Neural progenitor cell (in vitro differentiated cells): ENCODE data around the gene UMAD1.

Experiments used
- EZH2 ChIP-seq: fragments of 200-600 bp; sonication (generic); IDR thresholded peaks from 2 replicates; pipeline ENCODE4 v1.6.1; 2017; ENCODE audit warnings: antibody characterized with exemption, mild to moderate bottlenecking, moderate library complexity
- EZH2phosphoT487 ChIP-seq: fragments of 200-600 bp; sonication (generic); IDR thresholded peaks from 2 replicates; pipeline ENCODE4 v1.6.1; 2017; ENCODE audit warnings: antibody characterized with exemption
- TF ChIP-seq, protein P1 (sequence below): fragments of 200-600 bp; sonication (generic); IDR thresholded peaks from 2 replicates; pipeline ENCODE4 v1.5.1; 2017; ENCODE audit warnings: antibody characterized with exemption, mild to moderate bottlenecking

DNA sequence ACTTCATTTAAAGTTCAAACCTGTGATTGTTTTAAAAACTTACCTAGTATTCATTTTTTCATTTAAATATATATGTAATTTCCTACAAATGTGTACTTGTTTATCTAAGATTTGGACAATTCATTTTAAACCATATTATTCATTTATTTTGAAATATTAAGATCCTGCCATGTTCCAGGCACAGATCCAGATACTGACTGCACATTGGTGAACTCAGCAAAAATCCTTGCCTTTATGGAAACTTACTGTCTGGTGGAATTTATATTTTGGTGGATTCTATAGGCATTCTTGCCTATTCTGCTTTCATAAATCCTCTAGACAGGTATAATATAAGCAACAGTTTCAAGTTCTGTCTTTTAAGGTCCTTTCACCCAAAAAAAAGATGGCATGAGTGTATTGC is 126.1 kb downstream of the UMAD1 start:
- TF ChIP-seq, protein P1, sequence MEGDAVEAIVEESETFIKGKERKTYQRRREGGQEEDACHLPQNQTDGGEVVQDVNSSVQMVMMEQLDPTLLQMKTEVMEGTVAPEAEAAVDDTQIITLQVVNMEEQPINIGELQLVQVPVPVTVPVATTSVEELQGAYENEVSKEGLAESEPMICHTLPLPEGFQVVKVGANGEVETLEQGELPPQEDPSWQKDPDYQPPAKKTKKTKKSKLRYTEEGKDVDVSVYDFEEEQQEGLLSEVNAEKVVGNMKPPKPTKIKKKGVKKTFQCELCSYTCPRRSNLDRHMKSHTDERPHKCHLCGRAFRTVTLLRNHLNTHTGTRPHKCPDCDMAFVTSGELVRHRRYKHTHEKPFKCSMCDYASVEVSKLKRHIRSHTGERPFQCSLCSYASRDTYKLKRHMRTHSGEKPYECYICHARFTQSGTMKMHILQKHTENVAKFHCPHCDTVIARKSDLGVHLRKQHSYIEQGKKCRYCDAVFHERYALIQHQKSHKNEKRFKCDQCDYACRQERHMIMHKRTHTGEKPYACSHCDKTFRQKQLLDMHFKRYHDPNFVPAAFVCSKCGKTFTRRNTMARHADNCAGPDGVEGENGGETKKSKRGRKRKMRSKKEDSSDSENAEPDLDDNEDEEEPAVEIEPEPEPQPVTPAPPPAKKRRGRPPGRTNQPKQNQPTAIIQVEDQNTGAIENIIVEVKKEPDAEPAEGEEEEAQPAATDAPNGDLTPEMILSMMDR: no peak
- TF ChIP-seq EZH2 (no peak), EZH2phosphoT487 (no peak)
